Measurements from ENCODE around the gene GABRA1. TPM values are rescaled to one million over a fixed set of nuclear protein-coding genes. Genes with fewer than 3 reads are reported as not detected.

Gene GABRA1
- total RNA-seq, 1 experiment from 2014 or later, result not detected

GRCh38 chr5:161946911-161947310, 99.0 kb downstream of the GABRA1 start:
- H3K9me3 Mint-ChIP-seq (ENCODE audit: unreplicated experiment), result no peaks in the 10 kb centered on the region
- Histone ChIP-seq H3K27me3 (replicated peaks; ENCODE audit: control insufficient read depth, insufficient read depth, low read length) (no peaks in the 10 kb centered on the region), H3K9me3 (no peaks in the 10 kb centered on the region), H3K4me1 (no peaks in the 10 kb centered on the region), H3K4me3 (ENCODE audit: low read depth, low read length) (no peak overlapping the region), H3K36me3 (ENCODE audit: control insufficient read depth, insufficient read depth, low read length) (no peaks in the 10 kb centered on the region)
- POLR2A ChIA-PET, result no interaction called here
- no peaks in the 10 kb centered on the region for H3K36me3 Mint-ChIP-seq (ENCODE audit: insufficient read depth, unreplicated experiment)
- CTCF ChIA-PET, result interaction anchor here (0.6 kb wide), 1 partner anchor 1096 kb away, joined by 3 read pairs; no protein-coding TSS in a partner anchor
- no peaks in the 10 kb centered on the region for H3K4me1 Mint-ChIP-seq (ENCODE audit: low read depth, unreplicated experiment)
- H3K27me3 Mint-ChIP-seq (ENCODE audit: insufficient read depth, unreplicated experiment), result no peaks in the 10 kb centered on the region
- intact Hi-C loops (cut with micrococcal nuclease; ENCODE audit: unreplicated experiment), result no loop called here
- H3K4me3 Mint-ChIP-seq (ENCODE audit: unreplicated experiment), result no peak overlapping the region
- no TSS peak for BruUV-seq (replicated peaks)
- TF ChIP-seq, protein P1, sequence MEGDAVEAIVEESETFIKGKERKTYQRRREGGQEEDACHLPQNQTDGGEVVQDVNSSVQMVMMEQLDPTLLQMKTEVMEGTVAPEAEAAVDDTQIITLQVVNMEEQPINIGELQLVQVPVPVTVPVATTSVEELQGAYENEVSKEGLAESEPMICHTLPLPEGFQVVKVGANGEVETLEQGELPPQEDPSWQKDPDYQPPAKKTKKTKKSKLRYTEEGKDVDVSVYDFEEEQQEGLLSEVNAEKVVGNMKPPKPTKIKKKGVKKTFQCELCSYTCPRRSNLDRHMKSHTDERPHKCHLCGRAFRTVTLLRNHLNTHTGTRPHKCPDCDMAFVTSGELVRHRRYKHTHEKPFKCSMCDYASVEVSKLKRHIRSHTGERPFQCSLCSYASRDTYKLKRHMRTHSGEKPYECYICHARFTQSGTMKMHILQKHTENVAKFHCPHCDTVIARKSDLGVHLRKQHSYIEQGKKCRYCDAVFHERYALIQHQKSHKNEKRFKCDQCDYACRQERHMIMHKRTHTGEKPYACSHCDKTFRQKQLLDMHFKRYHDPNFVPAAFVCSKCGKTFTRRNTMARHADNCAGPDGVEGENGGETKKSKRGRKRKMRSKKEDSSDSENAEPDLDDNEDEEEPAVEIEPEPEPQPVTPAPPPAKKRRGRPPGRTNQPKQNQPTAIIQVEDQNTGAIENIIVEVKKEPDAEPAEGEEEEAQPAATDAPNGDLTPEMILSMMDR (IDR thresholded peaks at IDR 0.05; ENCODE audit: insufficient read depth in 1 of 2, low read depth in 1 of 2, low read length in 1 of 2, severe bottlenecking in 1 of 2, unreplicated experiment in 1 of 2), result no peak
- DNase-seq, result no peak
- H3K27ac Mint-ChIP-seq (ENCODE audit: unreplicated experiment), result no peak overlapping the region

Other genes with a start within 250 kb of the GABRA1 start
- gene GABRA6, start 162.4 kb upstream of the GABRA1 start, total RNA-seq (2022), result not detected in 2 replicates
- gene GABRG2, start 219.7 kb downstream of the GABRA1 start, total RNA-seq (2022), result 0.86 and 1.9 TPM in 2 replicates

All from Caco-2 (cell line).